Peyer's patch (tissue), 4 donors: ENCODE measurements around the gene ZNF552. TPM values are rescaled to one million over a fixed set of nuclear protein-coding genes. Genes with fewer than 3 reads are reported as not detected.
"Not testable (repeated sequence)": the region's sequence is repeated elsewhere in the genome, so short reads cannot be mapped to it uniquely, and the experiment has no call there.

Source experiments
- DNase-seq, 3 donors: peaks; one replicate each; pipeline ENCODE4 v3.0.0-alpha.2; 2017 to 2019
- H3K27ac ChIP-seq, 4 donors: fragments of 200-600 bp; sonication (generic); one replicate each; pipeline ENCODE4 v1.5.1; 2016 to 2019
- H3K27me3 ChIP-seq, 2 donors: fragments of 200-600 bp; sonication (generic); one replicate each; pipeline ENCODE4 v1.5.1; 2019
- H3K36me3 ChIP-seq, 3 donors: fragments of 200-600 bp; sonication (generic); one replicate each; pipeline ENCODE4 v1.5.1; 2016 to 2019
- H3K4me1 ChIP-seq, 4 donors: fragments of 200-600 bp; sonication (generic); one replicate each; pipeline ENCODE4 v1.5.1; 2016 to 2019
- H3K4me3 ChIP-seq, 4 donors: fragments of 200-600 bp; sonication (generic); 1 replicate in 3 of 4; 2 replicates in 1 of 4; pipeline ENCODE4 v1.5.1; 2016 to 2019; ENCODE audit warnings: mild to moderate bottlenecking in 1 of 4
- H3K9me3 ChIP-seq, 4 donors: fragments of 200-600 bp; sonication (generic); one replicate each; pipeline ENCODE4 v1.5.1; 2016 to 2019; ENCODE audit warnings: mild to moderate bottlenecking in 1 of 4
- CTCF ChIP-seq, 6 experiments: fragments of 450-650 bp in 4 of 6; fragments of 200-600 bp in 2 of 6; sonication (generic) in 1 of 6; IDR thresholded peaks; one replicate each; pipeline ENCODE4 v1.5.1; 2017 to 2019; ENCODE audit warnings: antibody characterized with exemption in 6 of 6, mild to moderate bottlenecking in 3 of 6, moderate library complexity in 1 of 6
- POLR2A ChIP-seq, 2 donors: fragments of 450-650 bp; IDR thresholded peaks; one replicate each; pipeline ENCODE4 v1.5.1; 2017; ENCODE audit warnings: antibody characterized with exemption in 2 of 2, mild to moderate bottlenecking in 2 of 2, moderate library complexity in 2 of 2
- total RNA-seq, 4 donors: library from RNA; depleted of rRNA; stranded (reverse); fragments of >200 nt; gene quantifications; one replicate each; pipeline ENCODE4 v1.1.0, GENCODE V29; 2016

ZNF552 gene
- total RNA-seq: 10 to 100 TPM in 3 of 4 donors, 1 to 10 TPM in 1; 7.4 to 49.2 (median 37.4) TPM

GRCh38 chr19:57814505-57815246 lies at the start of gene ZNF552:
Gene ZNF552, minus strand, starts transcription at chr19:57814913. Its CDS starts 170 bp downstream, at chr19:57814743.
- TF ChIP-seq POLR2A (IDR thresholded peaks at IDR 0.05) (peak; percentile 86 to 96), CTCF (IDR thresholded peaks at IDR 0.05) (no peak)
- H3K36me3 ChIP-seq: peaks cover 0 to 13% (median 0%) of the 10 kb centered on the region in 3 donors
- peak within 1 kb of the TSS; percentile 66 to 100 (median 82) for H3K4me3 ChIP-seq
- DNase-seq: peak; percentile 83 to 94 (median 88)
- H3K27me3 ChIP-seq: no peaks in the 10 kb centered on the region
- H3K9me3 ChIP-seq: no peaks in the 10 kb centered on the region
- peak within 1 kb of the TSS; percentile 80 to 93 (median 84) for H3K27ac ChIP-seq
- peaks cover 0 to 30% (median 5%) of the 10 kb centered on the region in 4 donors for H3K4me1 ChIP-seq

- DNase-seq, H3K4me1 ChIP-seq, H3K27ac ChIP-seq, H3K4me3 ChIP-seq, H3K27me3 ChIP-seq: not testable (repeated sequence)
- Histone ChIP-seq H3K9me3 (peaks cover 0 to 40% (median 0%) of the 10 kb centered on the region in 4 donors), H3K36me3 (peaks cover 0 to 98% (median 11%) of the 10 kb centered on the region in 3 donors)
These were observed 47.6 kb upstream of the ZNF552 start for GRCh38 chr19:57862351-57862750.

GRCh38 chr19:57854117-57854516 lies 39.4 kb upstream of the ZNF552 start:
- H3K4me3 ChIP-seq, DNase-seq, H3K9me3 ChIP-seq, H3K27ac ChIP-seq, H3K27me3 ChIP-seq: not testable (repeated sequence)
- peaks cover 0 to 26% (median 8%) of the 10 kb centered on the region in 4 donors for H3K4me1 ChIP-seq
- peaks cover 0 to 63% (median 0%) of the 10 kb centered on the region in 3 donors for H3K36me3 ChIP-seq

- H3K9me3 ChIP-seq, H3K27me3 ChIP-seq, DNase-seq: not testable (repeated sequence)
- H3K36me3 ChIP-seq: peaks cover 0 to 44% (median 0%) of the 10 kb centered on the region in 3 donors
- H3K4me3 ChIP-seq: peak overlapping the region in 1 of 4 donors; percentile 85
- H3K4me1 ChIP-seq: peaks cover 0 to 26% (median 8%) of the 10 kb centered on the region in 4 donors
- H3K27ac ChIP-seq: peak overlapping the region in 2 of 4 donors; percentile 70 to 85
These were observed 37.3 kb upstream of the ZNF552 start for GRCh38 chr19:57851812-57852603.

- Histone ChIP-seq H3K27ac (peak overlapping the region; percentile 68 to 85 (median 76)), H3K4me1 (peaks cover 0 to 26% (median 8%) of the 10 kb centered on the region in 4 donors), H3K4me3 (peak overlapping the region; percentile 57 to 85 (median 75)), H3K9me3 (no peaks in the 10 kb centered on the region), H3K36me3 (peaks cover 0 to 30% (median 0%) of the 10 kb centered on the region in 3 donors), H3K27me3 (no peaks in the 10 kb centered on the region)
- TF ChIP-seq CTCF (IDR thresholded peaks at IDR 0.05) (no peak), POLR2A (IDR thresholded peaks at IDR 0.05) (peak in 1 of 2 donors; percentile 14)
- peak in 2 of 3 donors; percentile 72 to 79 for DNase-seq
These were observed 35.9 kb upstream of the ZNF552 start for GRCh38 chr19:57850553-57851017.

- H3K4me3 ChIP-seq: peak within 1 kb of the TSS; percentile 57 to 85 (median 75)
- H3K27ac ChIP-seq: peak within 1 kb of the TSS; percentile 68 to 85 (median 76)
- H3K4me1 ChIP-seq: peaks cover 0 to 26% (median 8%) of the 10 kb centered on the region in 4 donors
- H3K9me3 ChIP-seq, H3K27me3 ChIP-seq: not testable (repeated sequence)
- TF ChIP-seq POLR2A (IDR thresholded peaks at IDR 0.05) (peak; percentile 53 to 61), CTCF (IDR thresholded peaks at IDR 0.05) (peak in 1 of 6 experiments; percentile 2)
- peak; percentile 78 to 91 (median 80) for DNase-seq
- peaks cover 0 to 24% (median 0%) of the 10 kb centered on the region in 3 donors for H3K36me3 ChIP-seq
These were observed 35.2 kb upstream of the ZNF552 start, which contains the start of gene ZNF587 for GRCh38 chr19:57849666-57850473. Gene ZNF587, plus strand, starts transcription at chr19:57849859. Its CDS starts 180 bp downstream, at chr19:57850039.

- not testable (repeated sequence) for H3K27me3 ChIP-seq, H3K27ac ChIP-seq, DNase-seq, H3K9me3 ChIP-seq
- peaks cover 0 to 26% (median 8%) of the 10 kb centered on the region in 4 donors for H3K4me1 ChIP-seq
- H3K4me3 ChIP-seq: peak overlapping the region in 2 of 4 donors; percentile 72 to 85
- H3K36me3 ChIP-seq: peaks cover 0 to 20% (median 0%) of the 10 kb centered on the region in 3 donors
These were observed 34.5 kb upstream of the ZNF552 start for GRCh38 chr19:57849162-57849665.

- DNase-seq: not testable (repeated sequence)
- peaks cover 0 to 17% (median 8%) of the 10 kb centered on the region in 4 donors for H3K4me1 ChIP-seq
These were observed 32.5 kb upstream of the ZNF552 start for GRCh38 chr19:57847164-57847563.

More at GRCh38 chr19:57847164-57847563, 32.5 kb upstream of the ZNF552 start:
- H3K36me3 ChIP-seq, H3K27ac ChIP-seq, H3K9me3 ChIP-seq, H3K27me3 ChIP-seq, H3K4me3 ChIP-seq: not testable (repeated sequence)
